SU-DHL-6 (cell line): ENCODE measurements around the gene GLS.

Experiments used
- H2AFZ ChIP-seq: fragments of 200-600 bp; sonication (generic); 2 replicates; pipeline ENCODE4 v1.6.1; 2014; ENCODE audit warnings: low read depth, mild to moderate bottlenecking, moderate library complexity, mixed read lengths, antibody characterized with exemption, low read length; ENCODE audit not compliant: severe bottlenecking
- H3F3A ChIP-seq: fragments of 200-600 bp; shearing (Covaris generic); 2 replicates; pipeline ENCODE4 v1.6.0; 2016; ENCODE audit warnings: antibody characterized with exemption, mild to moderate bottlenecking; ENCODE audit not compliant: insufficient read depth
- H3K27ac ChIP-seq: fragments of 200-600 bp; sonication (generic); 2 replicates; pipeline ENCODE4 v1.5.1; 2016; ENCODE audit warnings: low read depth, mild to moderate bottlenecking, low read length, moderate library complexity, mixed read lengths
- H3K27me3 ChIP-seq: fragments of 200-600 bp; sonication (generic), shearing (Covaris generic); 2 replicates; pipeline ENCODE4 v1.6.0; 2014; ENCODE audit warnings: mild to moderate bottlenecking, low read length
- H3K36me3 ChIP-seq: fragments of 200-600 bp; sonication (generic); 2 replicates; pipeline ENCODE4 v1.6.1; 2014; ENCODE audit warnings: mild to moderate bottlenecking, low read length, mixed read lengths
- H3K4me2 ChIP-seq: fragments of 300-600, 200-600 bp; shearing (Covaris generic), sonication (generic); 2 replicates; pipeline ENCODE4 v1.6.0; 2014; ENCODE audit warnings: low read length, low read depth, mild to moderate bottlenecking; ENCODE audit not compliant: poor library complexity, severe bottlenecking
- H3K4me3 ChIP-seq: fragments of 200-600 bp; sonication (generic); 2 replicates; pipeline ENCODE4 v1.5.1; 2014; ENCODE audit warnings: antibody characterized with exemption, low read length, mild to moderate bottlenecking, mixed read lengths; ENCODE audit not compliant: insufficient read depth, poor library complexity, severe bottlenecking
- H3K79me2 ChIP-seq: fragments of 200-600 bp; sonication (generic); 2 replicates; pipeline ENCODE4 v1.6.1; 2014; ENCODE audit warnings: mild to moderate bottlenecking, low read length, moderate library complexity; ENCODE audit not compliant: insufficient read depth
- H3K9ac ChIP-seq: fragments of 200-600 bp; sonication (generic); 2 replicates; pipeline ENCODE4 v1.7.0; 2014; ENCODE audit warnings: mild to moderate bottlenecking, low read length
- H3K9me2 ChIP-seq: fragments of 200-600 bp; sonication (generic); replicated peaks from 2 replicates; pipeline ENCODE4 v1.6.1; 2014; ENCODE audit warnings: low read length; ENCODE audit not compliant: insufficient read depth
- H3K9me3 ChIP-seq: fragments of 200-600 bp; sonication (generic); 2 replicates; pipeline ENCODE4 v1.6.1; 2014; ENCODE audit warnings: low read length, mixed read lengths; ENCODE audit not compliant: insufficient read depth
- H4K20me1 ChIP-seq: fragments of 200-600 bp; sonication (generic); 2 replicates; pipeline ENCODE4 v1.6.1; 2014; ENCODE audit warnings: low read depth, mild to moderate bottlenecking, antibody characterized with exemption, low read length, moderate library complexity, mixed read lengths
- CTCF ChIP-seq: fragments of 200-600 bp; sonication (generic); IDR thresholded peaks from one replicate; pipeline ENCODE4 v1.5.1; 2017; ENCODE audit warnings: antibody characterized with exemption, mild to moderate bottlenecking, low read length, moderate library complexity; ENCODE audit not compliant: insufficient read depth, poor library complexity, severe bottlenecking
- EZH2phosphoT487 ChIP-seq: fragments of 200-600 bp; sonication (generic), shearing (Covaris generic); conservative IDR thresholded peaks from 2 replicates; pipeline ENCODE4 v1.6.1; 2018; ENCODE audit warnings: mild to moderate bottlenecking, antibody characterized with exemption, low read length, moderate library complexity, mixed read lengths

The GLS gene

GRCh38 chr2:191001624-191002023 is 121.0 kb downstream of the GLS start:
- no peaks in the 10 kb centered on the region for H3K9me2 ChIP-seq
- H2AFZ ChIP-seq = no peak overlapping the region
- H3K27me3 ChIP-seq = no peaks in the 10 kb centered on the region
- no peaks in the 10 kb centered on the region for H3K79me2 ChIP-seq
- TF ChIP-seq CTCF = no peak
- no peak for TF ChIP-seq EZH2phosphoT487
- H3K9ac ChIP-seq = no peak overlapping the region
- no peak overlapping the region for H3K4me2 ChIP-seq
- no peaks in the 10 kb centered on the region for H4K20me1 ChIP-seq
- H3F3A ChIP-seq = no peaks in the 10 kb centered on the region
- peaks cover 8% of the 10 kb centered on the region; the same call in 1 of the 2 replicates for H3K36me3 ChIP-seq
- H3K9me3 ChIP-seq = no peaks in the 10 kb centered on the region
- H3K27ac ChIP-seq = no peak overlapping the region
- no peak overlapping the region for H3K4me3 ChIP-seq

GRCh38 chr2:191003405-191004309 is 123.0 kb downstream of the GLS start:
- Histone ChIP-seq H2AFZ (no peak overlapping the region), H3K9ac (no peak overlapping the region), H3K36me3 (peaks cover 6% of the 10 kb centered on the region; the same call in 1 of the 2 replicates), H3K4me2 (no peak overlapping the region), H3K4me3 (no peak overlapping the region), H3F3A (no peaks in the 10 kb centered on the region), H3K9me2 (no peaks in the 10 kb centered on the region), H3K79me2 (no peaks in the 10 kb centered on the region), H3K27ac (no peak overlapping the region), H3K27me3 (no peaks in the 10 kb centered on the region), H3K9me3 (no peaks in the 10 kb centered on the region), H4K20me1 (no peaks in the 10 kb centered on the region)
- TF ChIP-seq CTCF (no peak), EZH2phosphoT487 (no peak)

GRCh38 chr2:191006297-191006696 is 125.7 kb downstream of the GLS start:
- Histone ChIP-seq H3K9me3 (no peaks in the 10 kb centered on the region), H3K36me3 (peaks cover 15% of the 10 kb centered on the region; the same call in 1 of the 2 replicates), H3K27ac (no peak overlapping the region), H3K79me2 (no peaks in the 10 kb centered on the region), H3K4me2 (no peak overlapping the region), H3F3A (no peaks in the 10 kb centered on the region), H3K27me3 (no peaks in the 10 kb centered on the region), H3K9ac (no peak overlapping the region), H3K4me3 (no peak overlapping the region), H3K9me2 (no peaks in the 10 kb centered on the region), H4K20me1 (no peaks in the 10 kb centered on the region), H2AFZ (no peak overlapping the region)
- TF ChIP-seq CTCF (no peak), EZH2phosphoT487 (no peak)
